ENCODE data around the gene ANKS6.
"Not testable (repeated sequence)": the region's sequence is repeated elsewhere in the genome, so short reads cannot be mapped to it uniquely, and the experiment has no call there.

Gene ANKS6

DNA sequence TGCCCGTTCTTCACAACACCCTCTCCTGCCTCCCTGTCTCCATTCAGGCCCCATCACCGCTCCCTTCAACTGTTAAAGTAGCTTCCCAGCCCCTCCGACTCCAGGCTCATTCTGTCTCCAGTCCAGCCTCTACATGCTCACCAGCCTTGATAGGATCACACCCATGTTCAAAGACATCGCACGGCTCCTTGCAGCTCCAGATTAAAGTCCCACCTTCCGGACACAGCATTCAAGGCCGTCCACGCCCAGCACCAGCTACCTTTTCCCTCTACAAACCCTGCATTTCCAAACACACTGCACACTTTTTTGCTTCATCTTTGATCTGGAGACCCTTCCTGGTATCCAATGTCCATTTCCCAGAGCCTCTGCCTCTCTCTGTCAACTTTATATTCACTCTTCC, 94.0 kb downstream of the ANKS6 start:
- no peak for DNase-seq (ENCODE audit: low spot score)

DNA sequence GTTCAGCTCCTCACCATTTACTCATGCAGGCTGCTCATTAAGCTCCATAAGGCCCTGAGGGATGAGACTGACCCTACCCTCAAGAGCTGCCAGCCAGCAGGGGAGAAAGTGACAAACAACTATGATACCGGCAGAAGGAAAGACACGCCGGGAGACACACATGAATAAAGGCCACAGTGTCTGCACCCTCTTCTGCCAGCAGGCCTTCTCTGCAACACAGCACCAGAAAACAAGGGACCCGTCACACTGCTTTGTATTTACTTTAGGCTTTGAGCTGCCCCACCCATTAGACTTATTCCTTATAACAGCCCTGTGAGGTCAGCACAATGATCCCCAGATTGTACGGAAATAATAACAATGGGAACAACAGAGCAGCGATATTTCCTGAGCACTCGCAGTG, 94.8 kb downstream of the ANKS6 start:
- no peak for DNase-seq (ENCODE audit: low spot score)

DNA sequence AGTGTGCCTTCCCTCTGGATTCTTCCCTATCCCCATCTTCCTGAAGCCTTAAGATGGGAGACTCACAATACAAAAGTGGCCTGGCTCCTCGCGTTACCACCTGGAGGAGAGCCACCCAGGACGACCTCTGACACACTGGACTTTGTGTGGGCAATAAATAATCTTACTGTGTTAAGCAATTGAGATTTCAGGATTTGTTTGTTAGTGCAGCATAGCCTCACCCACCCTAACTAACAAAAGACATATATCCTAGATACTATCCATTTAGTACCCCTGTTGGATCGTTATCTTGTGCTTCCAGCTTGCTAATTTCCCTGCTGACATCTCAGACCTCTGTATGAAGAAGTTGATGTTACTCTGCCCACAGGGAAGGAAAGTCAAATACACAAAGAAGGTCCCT, 95.6 kb downstream of the ANKS6 start:
- no peak for DNase-seq (ENCODE audit: low spot score)

DNA sequence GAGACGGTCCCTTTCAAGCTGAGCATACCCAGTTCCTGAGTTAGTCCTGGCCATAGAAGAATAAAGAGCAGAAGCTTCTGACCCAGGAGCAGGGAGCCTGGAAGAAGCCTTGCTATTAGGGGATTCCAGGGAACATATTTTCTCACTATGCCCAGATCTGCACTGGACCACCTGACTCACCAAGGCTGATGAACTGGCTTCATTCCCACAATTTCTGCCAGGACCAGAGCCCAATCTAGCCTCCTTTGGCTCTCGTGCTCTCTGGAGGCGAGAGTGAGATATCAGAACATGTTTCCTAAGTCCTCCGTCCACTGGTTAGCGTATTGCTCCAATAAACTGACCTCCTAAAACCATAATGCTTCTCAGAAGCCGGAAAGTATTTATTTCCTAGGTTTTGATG, 97.5 kb downstream of the ANKS6 start:
- no peak for DNase-seq (ENCODE audit: low spot score)

DNA sequence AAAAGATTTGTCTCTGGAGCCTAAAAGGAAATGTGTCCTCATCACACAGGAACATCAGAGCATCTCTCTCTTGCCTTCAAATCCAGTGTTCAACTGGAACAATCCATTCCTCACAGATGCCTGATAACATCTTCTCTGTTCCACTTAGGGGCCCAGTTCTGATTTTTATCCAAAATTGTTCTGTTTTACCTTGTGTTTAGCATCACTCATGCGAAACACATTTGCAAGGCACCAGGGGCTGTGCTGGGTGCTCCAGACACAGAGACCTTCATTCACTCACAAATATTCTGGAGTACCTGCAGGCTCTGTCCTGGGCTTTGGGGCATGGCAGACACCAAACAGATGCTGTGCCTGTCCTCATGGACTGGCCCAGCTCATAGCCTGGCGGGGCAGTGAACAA, 101.4 kb downstream of the ANKS6 start:
- DNase-seq (ENCODE audit: low spot score), result no peak

DNA sequence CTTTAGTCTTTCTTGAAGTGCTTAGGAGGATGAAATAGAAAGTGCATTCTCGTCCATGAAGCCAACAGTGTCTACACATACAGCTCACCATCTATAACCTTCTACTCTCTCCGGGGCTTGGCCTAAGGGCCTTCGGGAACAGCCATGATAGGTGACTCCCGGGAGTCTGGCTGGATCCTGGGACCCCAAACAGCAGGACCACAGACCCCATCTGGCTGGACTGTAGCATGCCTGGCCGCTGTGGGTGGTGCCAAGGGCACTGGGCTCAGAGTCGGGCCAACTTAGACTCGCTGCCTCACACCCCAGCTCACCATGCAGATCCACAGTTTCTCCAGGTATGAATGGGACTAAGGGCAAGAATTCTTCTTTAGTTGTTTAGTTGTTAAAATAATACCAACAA, 104.0 kb downstream of the ANKS6 start:
- DNase-seq (ENCODE audit: low spot score), result no peak

DNA sequence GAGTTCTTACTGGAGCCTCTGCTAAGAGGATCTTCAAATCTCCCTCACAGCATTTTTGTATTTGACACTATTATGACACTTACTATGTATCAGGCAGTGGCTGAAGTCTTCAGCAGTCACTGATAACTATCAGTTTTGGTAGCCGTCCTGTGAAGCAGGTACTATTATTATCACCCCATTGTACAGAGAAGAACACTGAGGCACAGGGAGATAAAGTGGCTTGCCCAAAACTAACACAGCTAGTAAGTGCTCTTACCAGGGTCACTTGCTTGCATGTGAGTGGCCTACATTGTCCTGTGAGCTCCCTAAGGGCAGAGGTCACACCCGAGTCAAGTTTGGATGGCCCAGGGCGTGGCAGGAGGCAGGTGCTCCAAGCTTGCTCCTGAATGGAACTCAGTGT, 104.5 kb downstream of the ANKS6 start:
- DNase-seq (ENCODE audit: low spot score), result no peak

DNA sequence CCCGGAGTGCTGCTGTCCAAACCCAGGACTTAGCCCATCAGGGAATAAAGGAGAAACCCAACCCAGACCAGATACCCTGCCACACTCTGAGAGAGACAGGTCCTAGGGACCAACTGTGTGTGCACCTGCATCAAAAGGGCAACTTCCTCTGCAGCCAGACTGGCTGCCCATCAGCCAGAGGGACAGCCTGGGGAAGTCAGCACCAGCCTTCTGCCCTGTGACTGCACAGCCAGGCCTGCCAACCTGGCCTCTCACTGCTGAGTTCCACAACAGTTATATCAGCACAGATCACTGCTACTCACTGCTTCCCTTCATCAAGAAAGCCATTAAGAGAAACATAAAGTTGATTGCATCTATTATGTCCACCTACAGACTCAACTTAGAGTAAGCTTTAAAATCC, 105.7 kb downstream of the ANKS6 start:
- DNase-seq (ENCODE audit: low spot score), result no peak

DNA sequence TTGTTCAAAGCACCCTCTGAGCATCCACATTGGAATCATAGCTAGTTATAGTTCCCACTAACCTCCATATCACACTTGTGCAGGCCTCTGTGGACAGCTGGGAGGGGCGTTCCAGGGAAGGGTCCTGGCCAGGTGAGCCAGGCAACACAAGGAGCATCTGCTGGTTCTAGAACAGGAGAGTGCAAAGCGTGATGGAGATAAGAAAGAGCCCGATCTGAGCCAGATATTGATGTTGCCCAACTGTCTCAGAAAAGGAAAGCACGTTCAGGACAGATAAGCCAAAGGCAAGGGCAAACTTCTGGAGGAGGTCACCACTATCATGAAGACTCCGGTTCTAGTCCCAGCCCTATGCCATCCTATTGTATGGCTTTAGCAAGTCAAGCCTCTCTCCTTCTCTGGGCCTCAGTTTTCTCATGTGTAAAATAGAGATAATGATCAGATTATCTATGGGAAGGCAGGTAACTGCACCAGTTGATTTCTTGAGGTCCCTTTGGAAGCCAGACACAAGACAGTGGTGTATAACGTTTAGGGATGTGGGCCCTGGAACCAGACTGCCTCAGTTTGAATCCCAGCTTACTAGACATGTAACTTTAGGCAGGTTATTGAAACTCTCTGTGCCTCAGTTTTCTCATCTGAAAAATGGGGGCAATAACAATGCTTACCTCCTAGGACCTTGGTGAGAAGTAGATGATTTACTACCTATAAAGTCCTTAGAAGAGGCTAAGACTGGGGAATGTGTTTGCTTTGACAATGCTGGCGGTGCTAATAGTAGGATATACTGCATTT, 107.5 kb downstream of the ANKS6 start:
- no peak for DNase-seq (ENCODE audit: low spot score)

DNA sequence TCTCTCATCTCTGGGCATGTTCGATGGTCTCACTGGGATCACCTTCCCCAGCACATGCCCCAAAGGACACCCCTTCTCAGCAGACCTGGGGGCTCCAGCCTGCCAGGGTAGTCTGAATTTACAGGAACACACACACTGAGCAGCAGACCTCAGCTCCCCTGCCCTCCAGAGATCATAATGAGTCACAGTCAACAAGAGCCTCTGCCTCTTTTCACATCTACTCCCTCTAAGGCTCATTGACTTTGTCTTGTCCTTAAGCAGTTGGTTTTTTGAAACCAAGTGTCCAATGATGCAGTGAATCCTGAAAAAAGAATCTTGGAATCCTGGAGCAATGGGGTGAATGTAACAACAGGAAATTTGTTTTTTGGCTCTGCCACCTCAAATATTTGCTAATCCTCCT, 108.4 kb downstream of the ANKS6 start:
- DNase-seq (ENCODE audit: low spot score), result no peak

DNA sequence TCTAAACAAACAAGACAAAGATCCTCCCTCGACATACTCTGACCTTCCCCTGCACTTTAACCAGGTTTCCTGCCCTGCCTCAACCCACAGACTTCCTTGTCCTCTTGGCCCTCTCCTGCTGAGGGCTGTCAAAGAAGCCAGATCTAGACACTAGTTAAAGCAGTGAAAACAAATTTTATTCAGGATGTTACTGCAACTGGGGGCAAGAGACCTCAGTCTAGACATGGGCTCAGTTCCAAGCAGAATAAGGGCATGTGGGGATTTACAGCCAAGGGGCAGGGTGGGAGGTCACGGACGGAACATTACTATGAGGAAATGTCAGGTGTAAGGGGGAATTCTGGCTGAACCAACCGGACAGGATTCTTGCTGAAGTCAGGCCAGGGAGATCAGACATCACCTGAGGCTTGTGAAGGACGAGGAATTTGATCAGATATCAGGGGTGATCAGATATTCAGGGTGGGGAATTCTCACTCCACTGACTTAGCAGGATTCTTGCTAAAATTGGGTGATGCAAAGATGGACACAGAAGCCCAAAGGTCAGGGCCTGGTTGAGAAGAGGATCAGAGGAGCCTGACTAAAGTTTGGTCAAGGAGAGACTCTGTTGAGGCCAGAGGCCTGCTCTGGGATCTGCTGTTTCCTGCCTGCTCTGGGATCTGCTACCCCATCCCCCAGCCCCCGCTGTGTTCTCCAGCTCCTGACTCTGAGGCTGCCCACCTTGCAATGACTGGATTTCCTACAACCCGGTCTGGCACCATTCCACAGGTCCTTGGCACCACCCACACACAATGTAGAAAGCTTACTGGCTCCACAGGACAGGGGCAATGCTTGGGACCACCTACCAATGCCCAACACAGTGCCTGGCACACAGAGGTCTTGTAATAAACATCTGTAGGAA, 109.1 kb downstream of the ANKS6 start:
- no peak for DNase-seq (ENCODE audit: low spot score)

DNA sequence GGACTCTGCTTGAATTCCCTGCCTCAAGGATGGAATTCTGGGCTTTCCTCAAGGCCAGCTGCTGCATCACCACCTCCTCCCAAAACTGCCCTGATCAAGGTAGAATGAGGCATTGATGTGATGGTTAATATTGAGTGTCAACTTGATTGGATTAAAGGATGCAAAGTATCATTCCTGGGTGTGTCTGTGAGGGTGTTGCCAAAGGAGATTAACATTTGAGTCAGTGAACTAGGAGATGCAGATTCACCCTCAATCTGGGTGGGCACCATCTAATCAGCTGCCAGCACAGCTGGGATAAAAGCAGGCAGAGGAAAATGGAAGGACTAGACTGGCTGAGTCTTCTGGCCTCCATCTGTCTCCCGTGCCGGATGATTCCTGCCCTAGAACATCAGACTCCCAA, 111.5 kb downstream of the ANKS6 start:
- DNase-seq (ENCODE audit: low spot score), result not testable (repeated sequence)

Data from CD4-positive, alpha-beta T cell treated with Interleukin-15 for 4 hours (primary cell).